Myocyte (in vitro differentiated cells): ENCODE measurements around the gene B3GAT2. TPM values are rescaled to one million over a fixed set of nuclear protein-coding genes. Genes with fewer than 3 reads are reported as not detected.

Experiments
- DNase-seq: peaks from one replicate; pipeline ENCODE4 v3.0.0-alpha.2; 2012; ENCODE audit warnings: low read depth
- total RNA-seq: library from RNA; depleted of rRNA; stranded (reverse); fragments of >200 nt; gene quantifications from 2 replicates; pipeline ENCODE4 v1.2.3, GENCODE V29; 2014

Gene B3GAT2
- total RNA-seq, 1 donor from 2014 or later = 0.05 TPM

DNA sequence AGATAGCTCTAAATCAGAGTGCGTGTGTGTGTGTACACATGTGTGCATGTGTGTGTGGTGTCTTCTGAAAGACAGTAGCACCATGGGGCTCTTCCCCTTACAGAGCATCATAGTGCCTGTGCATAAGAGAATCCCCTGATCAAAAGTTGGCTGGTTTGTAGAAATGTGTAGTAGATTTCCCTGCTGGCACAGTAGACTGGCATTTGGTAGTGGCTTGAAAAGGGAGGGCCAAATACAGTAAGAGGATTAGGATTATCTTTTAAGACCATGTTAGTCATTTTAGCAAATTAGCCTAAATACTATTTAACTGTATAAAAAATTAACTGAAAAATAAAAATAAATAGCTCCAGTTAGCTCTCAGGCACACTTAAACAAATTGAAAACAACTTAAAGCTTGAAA is 112.6 kb downstream of the B3GAT2 start:
- DNase-seq = no peak

DNA sequence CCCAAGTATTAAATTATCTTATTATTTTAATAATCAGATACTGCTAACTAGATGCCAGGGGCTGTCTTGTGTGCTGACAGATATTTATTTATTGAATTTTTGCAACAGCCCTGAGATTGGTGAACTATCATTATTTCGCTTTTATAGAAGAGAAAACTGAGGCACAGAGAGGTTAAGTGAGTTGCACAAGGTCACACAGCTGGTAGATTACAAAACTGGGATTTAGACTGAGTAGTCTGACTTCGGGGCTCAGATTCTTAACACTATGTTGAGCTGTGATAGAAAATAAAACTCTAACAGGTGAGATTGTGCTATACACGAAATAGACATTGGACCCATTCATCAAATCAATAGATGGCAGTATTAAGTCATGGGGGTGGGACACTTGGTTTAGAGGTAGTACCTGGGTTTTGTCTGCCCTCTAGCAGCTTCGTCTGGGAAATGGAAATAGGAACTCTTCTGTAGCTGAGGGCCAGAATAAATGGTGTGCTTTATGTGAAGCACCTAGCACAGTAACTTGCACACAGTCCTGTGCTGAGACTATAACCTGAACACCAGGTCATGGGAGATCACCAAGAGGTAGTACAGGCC is 113.4 kb downstream of the B3GAT2 start:
- DNase-seq = no peak

GRCh38 chr6:70842541-70842940 is 114.3 kb downstream of the B3GAT2 start:
- no peak for DNase-seq

- no peak for DNase-seq
These were observed 115.7 kb downstream of the B3GAT2 start for GRCh38 chr6:70841112-70841511.

DNA sequence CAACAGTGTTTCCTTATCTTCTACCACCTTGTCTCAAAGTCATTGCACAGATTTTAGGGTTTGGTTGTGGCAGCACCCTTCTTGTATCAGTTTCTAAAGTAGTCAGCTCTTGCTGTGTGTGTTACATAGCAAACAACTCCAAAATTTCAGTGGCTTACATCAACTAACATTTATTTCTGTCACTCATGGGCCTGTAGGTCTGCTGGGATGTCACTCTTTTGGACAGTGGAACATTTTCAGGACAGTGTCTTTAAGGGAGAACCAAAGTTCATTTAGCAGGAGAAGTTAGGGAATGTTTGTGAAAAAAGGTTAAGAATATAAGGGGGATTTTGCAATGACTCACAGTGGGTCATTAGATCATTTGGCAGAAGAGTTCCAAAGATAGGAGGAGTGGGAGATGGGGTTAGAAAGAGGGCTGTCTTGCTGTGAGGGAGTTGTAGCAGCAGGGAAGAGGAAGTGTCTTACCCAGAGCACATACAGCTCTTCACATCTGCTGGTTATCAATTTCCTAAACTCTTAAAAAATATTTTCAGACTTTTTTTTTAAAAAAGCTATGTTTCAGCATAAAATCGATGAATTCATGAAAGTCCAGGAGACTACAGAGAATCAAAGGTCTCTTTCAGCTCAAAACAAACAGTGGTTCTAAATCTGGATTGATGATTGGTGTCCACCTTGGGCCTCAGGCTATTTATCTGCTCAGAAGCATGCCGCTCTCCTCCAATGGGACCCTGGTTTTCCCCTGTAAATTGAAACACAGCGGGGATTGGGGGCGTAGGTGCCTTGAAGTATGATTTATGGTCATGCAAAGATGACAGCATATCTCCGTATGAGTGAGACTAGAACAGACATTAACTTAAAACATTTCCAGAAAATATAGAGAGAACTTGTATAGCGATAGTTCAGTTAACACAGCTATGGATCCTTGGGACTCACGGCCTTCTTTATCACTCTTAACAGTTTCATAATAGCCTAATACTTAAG is 117.3 kb downstream of the B3GAT2 start:
- DNase-seq = no peak

DNA sequence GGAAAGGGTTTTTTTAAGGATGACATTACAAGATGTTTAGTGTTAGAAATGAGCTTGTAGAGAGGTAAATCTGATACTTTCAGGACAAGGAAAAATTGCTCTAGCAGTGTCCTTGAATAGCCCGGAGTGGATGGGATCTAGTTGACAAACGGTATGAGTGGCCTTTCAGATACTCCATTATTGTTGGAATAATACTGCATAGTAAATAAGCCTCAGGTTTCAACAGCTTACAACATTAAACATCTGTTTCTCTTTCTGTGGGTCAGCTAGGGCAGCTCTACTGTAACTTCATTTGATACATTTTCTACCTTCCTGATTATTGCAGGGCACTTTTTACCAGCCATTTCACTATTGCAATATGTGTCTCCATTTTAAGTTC is 118.0 kb downstream of the B3GAT2 start:
- DNase-seq = no peak

DNA sequence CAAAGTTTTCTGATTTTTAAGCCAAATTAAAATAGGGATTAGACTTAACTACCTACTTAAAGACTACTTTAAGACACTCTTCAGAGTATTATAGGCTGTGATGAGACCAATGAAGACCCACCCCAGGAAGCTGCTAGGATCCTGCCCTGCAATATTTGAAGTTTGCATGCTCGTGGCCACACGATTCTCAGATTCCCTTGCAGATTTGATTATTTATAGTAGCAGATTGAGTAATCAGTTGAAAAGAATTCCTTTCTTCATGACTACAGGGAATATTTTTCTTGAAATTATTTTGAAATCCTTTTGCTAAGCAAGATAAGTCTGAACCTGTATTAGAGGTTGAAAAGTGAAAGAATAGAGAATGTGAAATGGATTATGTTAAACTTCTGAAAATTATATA is 122.3 kb downstream of the B3GAT2 start:
- peak; percentile 10 for DNase-seq

- DNase-seq = no peak
These were observed 125.4 kb downstream of the B3GAT2 start for GRCh38 chr6:70831427-70831826.

DNA sequence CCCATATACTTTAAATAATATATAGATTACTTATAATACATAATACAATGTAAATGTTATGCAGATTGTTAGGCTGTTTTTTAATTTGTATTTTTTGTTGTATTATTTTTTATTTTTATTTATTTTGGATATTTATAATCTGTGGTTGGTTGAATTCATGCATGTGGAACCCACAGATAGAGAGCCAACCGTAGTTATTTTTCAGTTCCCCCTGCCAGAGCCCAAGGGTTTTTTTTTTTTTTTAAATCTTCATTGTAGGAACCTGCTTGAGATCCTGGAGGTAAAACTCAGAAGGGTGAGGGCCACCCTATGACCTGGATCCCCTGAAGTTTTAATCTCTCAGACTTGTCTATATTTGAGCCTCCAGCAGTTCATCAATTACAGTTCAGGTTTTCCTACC is 133.2 kb downstream of the B3GAT2 start:
- DNase-seq = no peak

- no peak for DNase-seq
These were observed 135.1 kb downstream of the B3GAT2 start for GRCh38 chr6:70821751-70822150.

DNA sequence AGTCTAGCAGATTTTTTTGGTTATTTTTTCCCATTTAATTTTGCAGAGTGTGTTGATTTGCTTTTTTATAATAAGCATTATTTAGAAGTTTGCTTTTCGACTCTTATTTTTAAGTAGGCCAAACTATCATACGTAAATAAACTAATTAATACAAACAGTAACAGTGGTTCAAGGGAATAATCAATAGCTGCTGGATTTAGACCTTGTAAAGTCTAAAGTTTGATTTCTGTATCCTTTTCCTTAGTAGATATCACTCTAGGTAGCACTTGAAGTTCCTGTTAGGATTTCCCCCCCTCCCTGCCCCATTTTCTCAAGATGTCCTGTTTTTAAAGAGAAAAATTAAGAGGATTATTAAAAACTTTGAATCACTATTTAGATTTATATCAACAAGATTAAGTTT is 136.1 kb downstream of the B3GAT2 start:
- no peak for DNase-seq

DNA sequence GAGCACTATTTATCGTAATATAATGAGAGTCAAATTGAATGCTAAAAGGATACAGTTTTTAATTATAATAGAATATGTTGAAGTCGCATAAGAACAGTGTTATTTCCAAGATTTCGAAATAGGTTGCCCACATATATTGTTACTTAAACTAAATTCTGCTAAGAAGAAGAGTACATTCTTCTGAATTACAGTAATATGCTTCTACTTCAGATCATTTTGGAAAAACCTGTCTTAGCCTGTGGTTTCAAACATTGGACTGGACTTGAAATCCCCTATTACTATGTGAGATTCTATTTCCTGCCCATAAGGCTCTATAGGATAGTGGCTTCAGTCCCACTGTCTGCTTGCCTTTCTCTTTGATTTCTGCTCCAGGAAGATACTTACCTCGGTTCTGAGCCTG is 137.2 kb downstream of the B3GAT2 start:
- no peak for DNase-seq

GRCh38 chr6:70813885-70814284 is 143.0 kb downstream of the B3GAT2 start:
- DNase-seq = peak; percentile 41

- DNase-seq = no peak
These were observed 145.1 kb downstream of the B3GAT2 start for GRCh38 chr6:70811788-70812187.
